Neural cell (in vitro differentiated cells): ENCODE results near the gene CCSER2.

Experiments
- EP300 ChIP-seq: fragments of 450-650 bp; conservative IDR thresholded peaks from 2 replicates; pipeline ENCODE4 v1.6.1; 2014; ENCODE audit warnings: antibody characterized with exemption, mild to moderate bottlenecking, moderate library complexity; ENCODE audit not compliant: poor library complexity, severe bottlenecking
- MXI1 ChIP-seq: fragments of 450-650 bp; conservative IDR thresholded peaks from 2 replicates; pipeline ENCODE4 v1.6.1; 2014; ENCODE audit warnings: antibody characterized with exemption, mild to moderate bottlenecking; ENCODE audit not compliant: poor library complexity, severe bottlenecking
- POLR2AphosphoS5 ChIP-seq: IDR thresholded peaks from 2 replicates; pipeline ENCODE4 v1.6.1; 2012
- RAD21 ChIP-seq: fragments of 450-650 bp; conservative IDR thresholded peaks from 2 replicates; pipeline ENCODE4 v1.6.1; 2014; ENCODE audit warnings: antibody characterized with exemption, mild to moderate bottlenecking, moderate library complexity
- REST ChIP-seq: IDR thresholded peaks from 2 replicates; pipeline ENCODE4 v1.6.1; 2012; ENCODE audit warnings: borderline replicate concordance
- TAF1 ChIP-seq: IDR thresholded peaks from 2 replicates; pipeline ENCODE4 v1.6.1; 2012; ENCODE audit warnings: low read depth
- TF ChIP-seq, protein P1 (sequence below): fragments of 450-650 bp; IDR thresholded peaks from 2 replicates; pipeline ENCODE4 v1.5.1; 2014; ENCODE audit warnings: antibody characterized with exemption, mild to moderate bottlenecking, moderate library complexity; ENCODE audit not compliant: poor library complexity, severe bottlenecking

DNA sequence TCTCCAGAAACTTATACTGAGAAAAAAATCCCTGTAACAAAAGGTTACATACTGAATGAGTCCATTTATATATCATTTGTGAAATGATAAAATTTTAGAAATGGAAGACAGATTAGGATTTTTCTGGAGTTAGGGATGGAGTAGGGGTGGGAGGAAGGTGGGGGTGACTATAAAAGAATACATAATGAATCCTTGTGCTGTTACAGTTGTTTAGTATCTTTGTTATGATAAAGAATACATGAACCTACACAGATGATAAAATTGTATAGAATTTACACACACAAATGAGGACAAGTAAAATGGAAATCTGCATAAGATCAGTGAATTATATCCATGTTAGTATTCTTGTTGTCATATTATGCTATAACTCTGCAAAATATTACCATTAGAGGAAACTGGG is 41.7 kb upstream of the CCSER2 start:
- TF ChIP-seq EP300 (no peak), REST (no peak), MXI1 (no peak), TAF1 (no peak), RAD21 (no peak), POLR2AphosphoS5 (no peak)
- TF ChIP-seq, protein P1, sequence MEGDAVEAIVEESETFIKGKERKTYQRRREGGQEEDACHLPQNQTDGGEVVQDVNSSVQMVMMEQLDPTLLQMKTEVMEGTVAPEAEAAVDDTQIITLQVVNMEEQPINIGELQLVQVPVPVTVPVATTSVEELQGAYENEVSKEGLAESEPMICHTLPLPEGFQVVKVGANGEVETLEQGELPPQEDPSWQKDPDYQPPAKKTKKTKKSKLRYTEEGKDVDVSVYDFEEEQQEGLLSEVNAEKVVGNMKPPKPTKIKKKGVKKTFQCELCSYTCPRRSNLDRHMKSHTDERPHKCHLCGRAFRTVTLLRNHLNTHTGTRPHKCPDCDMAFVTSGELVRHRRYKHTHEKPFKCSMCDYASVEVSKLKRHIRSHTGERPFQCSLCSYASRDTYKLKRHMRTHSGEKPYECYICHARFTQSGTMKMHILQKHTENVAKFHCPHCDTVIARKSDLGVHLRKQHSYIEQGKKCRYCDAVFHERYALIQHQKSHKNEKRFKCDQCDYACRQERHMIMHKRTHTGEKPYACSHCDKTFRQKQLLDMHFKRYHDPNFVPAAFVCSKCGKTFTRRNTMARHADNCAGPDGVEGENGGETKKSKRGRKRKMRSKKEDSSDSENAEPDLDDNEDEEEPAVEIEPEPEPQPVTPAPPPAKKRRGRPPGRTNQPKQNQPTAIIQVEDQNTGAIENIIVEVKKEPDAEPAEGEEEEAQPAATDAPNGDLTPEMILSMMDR, result no peak
